HepG2 (cell line): ENCODE data around the gene ZSWIM6. TPM values are rescaled to one million over a fixed set of nuclear protein-coding genes. Genes with fewer than 3 reads are reported as not detected.
A peak's percentile ranks its signal among the peaks of the same experiment; 100 is the strongest.

Experiments
- ATAC-seq: fragments of 200-7000 bp; cut with Tn5 transposase; 3 replicates; pipeline ENCODE4 v1.9.1; 2020; ENCODE audit warnings: mild to moderate bottlenecking, moderate library complexity
- BruUV-seq: library from RNA; stranded (reverse); fragments of 400-500 nt; replicated peaks from 2 replicates; lab custom pipeline; 2021; lab: Mats Ljungman, UMichigan
- CTCF ChIA-PET: fragments of 300-600 bp; formaldehyde crosslinking; extraction: SDS; loops from one replicate; lab custom pipeline; 2021; ENCODE audit warnings: low total read pairs, inconsistent platforms, low intra/inter-chr PET ratio; lab: Yijun Ruan, JAX
- POLR2A ChIA-PET: fragments of 350-600 bp; sonication (Branson Sonifier 250); formaldehyde crosslinking; loops from one replicate; lab custom pipeline; 2020; ENCODE audit warnings: antibody characterized with exemption, inconsistent platforms; lab: Yijun Ruan, JAX
- DNase-seq: peaks from one replicate; pipeline ENCODE4 v3.0.0-alpha.2; 2015; ENCODE audit warnings: low spot score
- FAIRE-seq: peaks from 3 replicates; lab custom pipeline; 2011; peaks lifted over from hg19 to GRCh38; lab: Jason Lieb, UNC
- H2AFZ ChIP-seq: one replicate; pipeline ENCODE4 v1.6.1; 2011; ENCODE audit warnings: low read length, inconsistent platforms
- H3K27ac ChIP-seq: fragments of 300-600 bp; 3 replicates; pipeline ENCODE4 v1.8.0; 2011; ENCODE audit warnings: mixed run types, mild to moderate bottlenecking, mixed read lengths, low read length, inconsistent platforms; ENCODE audit not compliant: insufficient read depth; ENCODE audit errors: extremely low read length
- H3K27me3 ChIP-seq, 2 experiments: fragments of 200-600 bp in 1 of 2; 2 replicates in 1 of 2; 3 replicates in 1 of 2; pipeline versions ENCODE4 v1.6.0 to v1.8.0; 2011; ENCODE audit warnings: low read length in 2 of 2, mild to moderate bottlenecking in 2 of 2, moderate library complexity in 2 of 2, inconsistent platforms in 1 of 2; ENCODE audit not compliant: insufficient read depth in 2 of 2, control insufficient read depth in 1 of 2
- H3K36me3 ChIP-seq, 2 experiments: fragments of 200-600 bp in 1 of 2; replicated peaks in 1 of 2; 2 replicates in 1 of 2; 3 replicates in 1 of 2; pipeline versions ENCODE4 v1.5.1 to v1.8.0; 2011; ENCODE audit warnings: low read length in 2 of 2, inconsistent platforms in 1 of 2; ENCODE audit not compliant: insufficient read depth in 2 of 2, control insufficient read depth in 1 of 2
- H3K4me1 ChIP-seq: 2 replicates; pipeline ENCODE4 v1.5.1; 2012; ENCODE audit warnings: low read length, inconsistent platforms; ENCODE audit not compliant: insufficient read depth
- H3K4me2 ChIP-seq: 2 replicates; pipeline ENCODE4 v1.6.0; 2011; ENCODE audit warnings: low read depth, low read length, inconsistent platforms
- H3K4me3 ChIP-seq, 3 experiments: fragments of 200-600 bp in 1 of 3; sonication (generic), shearing (Covaris generic) in 1 of 3; replicated peaks in 1 of 3; 2 replicates each; pipeline ENCODE4 v1.5.1; 2011 to 2016; ENCODE audit warnings: low read length in 3 of 3, inconsistent platforms in 2 of 3, low read depth in 2 of 3, mild to moderate bottlenecking in 2 of 3, control low read depth in 1 of 3, mixed read lengths in 1 of 3; ENCODE audit not compliant: insufficient read depth in 1 of 3
- H3K79me2 ChIP-seq: one replicate; pipeline ENCODE4 v1.6.1; 2011; ENCODE audit warnings: low read length, inconsistent platforms; ENCODE audit not compliant: insufficient read depth
- H3K9ac ChIP-seq: 2 replicates; pipeline ENCODE4 v1.6.0; 2011; ENCODE audit warnings: mild to moderate bottlenecking, low read depth, low read length, inconsistent platforms; ENCODE audit not compliant: insufficient read depth
- H3K9me3 ChIP-seq: 2 replicates; pipeline ENCODE4 v1.5.1; 2012; ENCODE audit warnings: mild to moderate bottlenecking, low read length
- H4K20me1 ChIP-seq: 2 replicates; pipeline ENCODE4 v1.6.0; 2011; ENCODE audit warnings: inconsistent platforms, mild to moderate bottlenecking, low read length, moderate library complexity; ENCODE audit not compliant: insufficient read depth
- ATF7-NPFF ChIP-seq: sonication (generic); formaldehyde crosslinking; IDR thresholded peaks from 2 replicates; pipeline ENCODE4 v1.8.1; 2023; ENCODE audit warnings: mild to moderate bottlenecking, low read depth, missing genetic modification reagents, moderate library complexity
- GFI1 ChIP-seq: sonication (generic); formaldehyde crosslinking; IDR thresholded peaks from 2 replicates; pipeline ENCODE4 v1.5.0; 2020; ENCODE audit warnings: missing genetic modification reagents, mild to moderate bottlenecking, borderline replicate concordance
- HMGA1 ChIP-seq: sonication (generic); formaldehyde crosslinking; conservative IDR thresholded peaks from 2 replicates; pipeline ENCODE4 v1.4.0; 2020; ENCODE audit warnings: missing genetic modification reagents
- HNRNPH1 ChIP-seq: fragments of 200-400 bp; formaldehyde crosslinking; optimal IDR thresholded peaks from 2 replicates; pipeline ENCODE3; 2017; ENCODE audit warnings: mild to moderate bottlenecking, low read depth, low read length
- PITX1 ChIP-seq: sonication (generic); formaldehyde crosslinking; IDR thresholded peaks from 2 replicates; pipeline ENCODE4 v1.5.1; 2020; ENCODE audit warnings: mild to moderate bottlenecking, missing genetic modification reagents
- SP1 ChIP-seq, 2 experiments: fragments of 450-650 bp in 1 of 2; sonication (generic) in 1 of 2; formaldehyde crosslinking in 1 of 2; IDR thresholded peaks; 2 replicates each; pipeline versions ENCODE4 v1.4.0 to v1.6.1; 2016 to 2020; ENCODE audit warnings: missing genetic modification reagents in 1 of 2
- SP4 ChIP-seq: sonication (generic); formaldehyde crosslinking; IDR thresholded peaks from 2 replicates; pipeline ENCODE4 v1.8.1; 2023; ENCODE audit warnings: mild to moderate bottlenecking, missing genetic modification reagents
- TCF7 ChIP-seq: sonication (generic); IDR thresholded peaks from 2 replicates; pipeline ENCODE4 v1.6.1; 2016; ENCODE audit warnings: antibody characterized with exemption, low read depth
- ZFP36L2 ChIP-seq: sonication (generic); formaldehyde crosslinking; IDR thresholded peaks from 2 replicates; pipeline ENCODE4 v1.4.0; 2020; ENCODE audit warnings: missing genetic modification reagents
- ZNF282 ChIP-seq: fragments of 450-650 bp; IDR thresholded peaks from 2 replicates; pipeline ENCODE4 v1.6.1; 2018; ENCODE audit not compliant: partially characterized antibody
- ZNF33A ChIP-seq: sonication (generic); formaldehyde crosslinking; IDR thresholded peaks from 2 replicates; pipeline ENCODE4 v1.5.1; 2020; ENCODE audit warnings: missing genetic modification reagents, mild to moderate bottlenecking, moderate library complexity, borderline replicate concordance
- WGBS: methylation state at CpG from one replicate; pipeline ENCODE4 v1.1.6; 2017; ENCODE audit warnings: low lambda C conversion rate; 5-methylcytosine and 5-hydroxymethylcytosine counted together
- in situ Hi-C: cut with HindIII; loops from 2 replicates; pipeline ENCODE4 v1.10.0; 2017; ENCODE audit warnings: low pct_unique_long_range_greater_than_20kb; ENCODE audit not compliant: extremely low pct_ligation_motif_present
- intact Hi-C: fragments of 100-400 bp; cut with micrococcal nuclease; formaldehyde crosslinking; loops from one replicate; pipeline ENCODE4 v1.10.0; 2022; ENCODE audit not compliant: unreplicated experiment
- polyA plus RNA-seq, 8 experiments: library from polyadenylated mRNA; depleted of rRNA in 3 of 8; stranded (reverse) in 7 of 8; unstranded in 1 of 8; fragments of >200 nt; fragmentation: Illumina TruSeq in 4 of 8; extraction: Trizol in 4 of 8; gene quantifications; 2 replicates each; pipeline versions ENCODE4 v1.2.1 to v1.2.3, GENCODE V29; 2011 to 2016; ENCODE audit warnings: low read depth in 4 of 8, missing spikeins in 1 of 8, mixed read lengths in 1 of 8; ENCODE audit not compliant: insufficient read depth in 1 of 8
- total RNA-seq, 5 experiments: library from RNA; depleted of rRNA; stranded (reverse); fragments of >200 nt; fragmentation: Illumina TruSeq; extraction: Trizol; gene quantifications; 2 replicates each; pipeline ENCODE4 v1.2.3, GENCODE V29; 2016; ENCODE audit warnings: low read depth in 1 of 5
- TF ChIP-seq, protein P1 (sequence below): sonication (generic); formaldehyde crosslinking; conservative IDR thresholded peaks from 2 replicates; pipeline ENCODE4 v1.4.0; 2020; ENCODE audit warnings: mild to moderate bottlenecking, missing genetic modification reagents, moderate library complexity
- TF ChIP-seq, protein P2 (sequence below): sonication (generic); formaldehyde crosslinking; IDR thresholded peaks from 2 replicates; pipeline ENCODE4 v1.4.0; 2020; ENCODE audit warnings: missing genetic modification reagents, mild to moderate bottlenecking, borderline replicate concordance

Gene ZSWIM6
- total and polyA plus RNA-seq, 2 of the 13 experiments (the other 11 are each of a cell fraction or from before 2014, with no cell fraction given), result 0.82 to 1.9 TPM

DNA sequence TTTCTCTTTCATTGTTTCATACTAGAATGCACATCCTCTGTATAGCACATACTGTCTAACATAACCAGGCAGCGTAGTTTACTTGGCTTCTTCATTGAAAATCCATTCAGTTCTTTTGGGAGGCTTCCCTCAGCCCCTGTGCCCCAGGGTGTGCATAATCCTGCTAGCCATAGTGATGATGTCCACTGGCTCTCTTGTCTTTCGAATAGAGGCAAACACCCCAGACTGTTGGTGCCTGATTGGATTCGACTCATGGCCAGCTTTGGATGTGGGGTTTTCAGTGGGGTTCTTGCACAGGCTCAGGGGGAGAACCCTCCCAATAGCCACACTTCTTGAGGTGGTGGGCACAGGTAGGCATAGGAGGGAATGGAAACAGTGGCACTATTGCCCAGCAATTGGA is 53.6 kb downstream of the ZSWIM6 start:
- Histone ChIP-seq H3K36me3 (no peaks in the 10 kb centered on the region), H3K9me3 (no peaks in the 10 kb centered on the region), H4K20me1 (no peaks in the 10 kb centered on the region), H2AFZ (no peak overlapping the region), H3K9ac (no peak overlapping the region), H3K79me2 (no peaks in the 10 kb centered on the region), H3K4me1 (peaks cover 25% of the 10 kb centered on the region), H3K27me3 (no peaks in the 10 kb centered on the region), H3K27ac (no peak overlapping the region), H3K4me3 (no peak overlapping the region), H3K4me2 (0 out of 2 replicates have a peak overlapping the region, but pooled peaks have one; percentile 10)
- in situ Hi-C loops (no loop called here), intact Hi-C loops (no loop called here)
- no peak for DNase-seq
- BruUV-seq, result no TSS peak
- POLR2A ChIA-PET, result no interaction called here
- whole genome bisulfite sequencing, result 36% methylated on average over 3 of the region's 3 CpGs
- FAIRE-seq, result no peak
- peak; percentile 24; the same call in 2 of the 3 replicates for ATAC-seq
- TF ChIP-seq ATF7-NPFF (CRISPR knock-in tag), result no peak
- TF ChIP-seq HMGA1 (CRISPR knock-in tag), result no peak
- TF ChIP-seq ZNF33A (CRISPR knock-in tag), result no peak
- no peak for TF ChIP-seq ZNF282
- no peak for TF ChIP-seq HNRNPH1
- CTCF ChIA-PET, result no interaction called here

DNA sequence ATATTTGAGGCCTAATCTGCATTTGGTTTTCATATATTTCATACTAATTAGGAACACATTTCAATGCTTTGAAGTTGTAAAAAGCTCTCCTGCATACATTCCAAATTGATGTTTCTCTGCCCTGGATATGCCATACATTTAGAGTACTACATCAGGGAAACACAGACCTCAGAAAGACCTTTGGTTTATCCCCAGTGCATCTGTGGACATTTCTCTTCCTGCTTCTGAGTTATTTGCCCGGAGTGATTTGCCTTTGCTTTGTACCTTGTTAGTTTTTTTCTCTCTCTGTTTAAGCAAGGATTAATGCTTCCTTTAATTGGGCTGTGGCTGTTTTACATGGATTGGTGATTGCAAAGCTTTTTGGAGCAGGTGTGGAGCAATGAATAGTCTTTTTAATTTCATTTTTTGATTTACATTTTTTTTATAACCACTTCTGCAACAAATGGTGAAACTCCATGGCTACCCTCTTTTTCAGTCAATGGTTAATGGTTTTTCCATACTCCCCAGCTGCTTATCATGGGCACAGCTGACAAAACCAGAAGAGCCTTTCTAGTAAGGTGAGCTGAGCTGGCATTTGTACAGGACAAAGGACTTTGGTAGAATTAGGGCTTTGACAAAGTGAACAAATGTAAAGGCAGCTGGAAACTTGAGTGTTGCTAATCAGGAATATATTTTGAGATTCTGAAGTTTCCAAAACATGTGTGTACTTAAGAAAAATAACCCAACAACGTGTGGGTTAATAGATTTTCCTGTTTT is 54.2 kb downstream of the ZSWIM6 start:
- BruUV-seq, result no TSS peak
- intact Hi-C loops (no loop called here), in situ Hi-C loops (no loop called here)
- Histone ChIP-seq H3K27ac (no peak overlapping the region), H3K79me2 (no peaks in the 10 kb centered on the region), H3K36me3 (no peaks in the 10 kb centered on the region), H3K9me3 (no peaks in the 10 kb centered on the region), H2AFZ (no peak overlapping the region), H3K4me1 (peaks cover 25% of the 10 kb centered on the region), H3K9ac (no peak overlapping the region), H3K4me2 (peak overlapping the region; percentile 10; the same call in 1 of the 2 replicates), H3K4me3 (no peak overlapping the region; a peak in 1 of 6 replicates), H3K27me3 (no peaks in the 10 kb centered on the region), H4K20me1 (no peaks in the 10 kb centered on the region)
- peak; percentile 44 for DNase-seq
- ChIA-PET POLR2A (no interaction called here), CTCF (no interaction called here)
- 11% methylated on average over 2 of the region's 2 CpGs for WGBS
- ATAC-seq, result peak; percentile 81
- no peak for FAIRE-seq
- TF ChIP-seq, protein P1, sequence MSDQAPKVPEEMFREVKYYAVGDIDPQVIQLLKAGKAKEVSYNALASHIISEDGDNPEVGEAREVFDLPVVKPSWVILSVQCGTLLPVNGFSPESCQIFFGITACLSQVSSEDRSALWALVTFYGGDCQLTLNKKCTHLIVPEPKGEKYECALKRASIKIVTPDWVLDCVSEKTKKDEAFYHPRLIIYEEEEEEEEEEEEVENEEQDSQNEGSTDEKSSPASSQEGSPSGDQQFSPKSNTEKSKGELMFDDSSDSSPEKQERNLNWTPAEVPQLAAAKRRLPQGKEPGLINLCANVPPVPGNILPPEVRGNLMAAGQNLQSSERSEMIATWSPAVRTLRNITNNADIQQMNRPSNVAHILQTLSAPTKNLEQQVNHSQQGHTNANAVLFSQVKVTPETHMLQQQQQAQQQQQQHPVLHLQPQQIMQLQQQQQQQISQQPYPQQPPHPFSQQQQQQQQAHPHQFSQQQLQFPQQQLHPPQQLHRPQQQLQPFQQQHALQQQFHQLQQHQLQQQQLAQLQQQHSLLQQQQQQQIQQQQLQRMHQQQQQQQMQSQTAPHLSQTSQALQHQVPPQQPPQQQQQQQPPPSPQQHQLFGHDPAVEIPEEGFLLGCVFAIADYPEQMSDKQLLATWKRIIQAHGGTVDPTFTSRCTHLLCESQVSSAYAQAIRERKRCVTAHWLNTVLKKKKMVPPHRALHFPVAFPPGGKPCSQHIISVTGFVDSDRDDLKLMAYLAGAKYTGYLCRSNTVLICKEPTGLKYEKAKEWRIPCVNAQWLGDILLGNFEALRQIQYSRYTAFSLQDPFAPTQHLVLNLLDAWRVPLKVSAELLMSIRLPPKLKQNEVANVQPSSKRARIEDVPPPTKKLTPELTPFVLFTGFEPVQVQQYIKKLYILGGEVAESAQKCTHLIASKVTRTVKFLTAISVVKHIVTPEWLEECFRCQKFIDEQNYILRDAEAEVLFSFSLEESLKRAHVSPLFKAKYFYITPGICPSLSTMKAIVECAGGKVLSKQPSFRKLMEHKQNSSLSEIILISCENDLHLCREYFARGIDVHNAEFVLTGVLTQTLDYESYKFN (CRISPR knock-in tag), result 0 out of 2 replicates have a peak, but pooled peaks have one; percentile 26
- TF ChIP-seq ZFP36L2 (no peak), PITX1 (CRISPR knock-in tag) (peak; percentile 97), TCF7 (peak; percentile 46; the same call in 1 of the 2 replicates), SP1 (IDR thresholded peaks at IDR 0.05) (no peak), SP1 (CRISPR knock-in tag; IDR thresholded peaks at IDR 0.05) (no peak), SP4 (CRISPR knock-in tag) (no peak), GFI1 (peak; percentile 46; the same call in 1 of the 2 replicates)
- TF ChIP-seq, protein P2, sequence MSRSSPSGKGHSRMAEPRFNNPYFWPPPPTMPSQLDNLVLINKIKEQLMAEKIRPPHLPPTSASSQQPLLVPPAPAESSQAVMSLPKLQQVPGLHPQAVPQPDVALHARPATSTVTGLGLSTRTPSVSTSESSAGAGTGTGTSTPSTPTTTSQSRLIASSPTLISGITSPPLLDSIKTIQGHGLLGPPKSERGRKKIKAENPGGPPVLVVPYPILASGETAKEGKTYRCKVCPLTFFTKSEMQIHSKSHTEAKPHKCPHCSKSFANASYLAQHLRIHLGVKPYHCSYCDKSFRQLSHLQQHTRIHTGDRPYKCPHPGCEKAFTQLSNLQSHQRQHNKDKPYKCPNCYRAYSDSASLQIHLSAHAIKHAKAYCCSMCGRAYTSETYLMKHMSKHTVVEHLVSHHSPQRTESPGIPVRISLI, result peak; percentile 39; the same call in 1 of the 2 replicates
